SK-N-SH treated with all-trans-retinoic acid at 6 μM for 48 hours (cell line): Measurements from ENCODE around the gene METRNL.

Experiments used
- ATAC-seq: fragments of 200-7000 bp; cut with Tn5 transposase; 3 replicates; pipeline ENCODE4 v1.9.1; 2020; ENCODE audit warnings: mild to moderate bottlenecking, moderate library complexity
- ARNTL ChIP-seq: fragments of 450-650 bp; formaldehyde crosslinking; IDR thresholded peaks from 2 replicates; pipeline ENCODE4 v1.5.0; 2020; ENCODE audit warnings: low read depth, mild to moderate bottlenecking, moderate library complexity, borderline replicate concordance
- BACH2 ChIP-seq: fragments of 250-450 bp; sonication (Bioruptor Pico); IDR thresholded peaks from 2 replicates; pipeline ENCODE4 v1.9.0; 2021; ENCODE audit warnings: mild to moderate bottlenecking, borderline replicate concordance
- CSDC2 ChIP-seq: fragments of 250-450 bp; sonication (Bioruptor Pico); IDR thresholded peaks from 2 replicates; pipeline ENCODE4 v1.5.0; 2020; ENCODE audit warnings: mild to moderate bottlenecking, moderate library complexity
- ESRRG ChIP-seq: fragments of 250-450 bp; sonication (Bioruptor Pico); IDR thresholded peaks from 2 replicates; pipeline ENCODE4 v1.6.1; 2021; ENCODE audit warnings: mild to moderate bottlenecking
- ISL1 ChIP-seq: fragments of 250-450 bp; sonication (Bioruptor Pico); IDR thresholded peaks from 2 replicates; pipeline ENCODE4 v2.1.2; 2022; ENCODE audit warnings: mild to moderate bottlenecking, moderate library complexity
- OSR1 ChIP-seq: fragments of 250-450 bp; sonication (Bioruptor Pico); IDR thresholded peaks from 2 replicates; pipeline ENCODE4 v1.8.0; 2022; ENCODE audit warnings: moderate library complexity, mild to moderate bottlenecking, inconsistent platforms
- POU6F1 ChIP-seq: fragments of 250-450 bp; sonication (Bioruptor Pico); IDR thresholded peaks from 2 replicates; pipeline ENCODE4 v1.8.0; 2021; ENCODE audit warnings: low read depth, mild to moderate bottlenecking, moderate library complexity, borderline replicate concordance
- PPARA ChIP-seq: fragments of 250-450 bp; sonication (Bioruptor Pico); IDR thresholded peaks from 2 replicates; pipeline ENCODE4 v1.5.0; 2020; ENCODE audit warnings: mild to moderate bottlenecking, borderline replicate concordance
- RARB ChIP-seq: fragments of 250-450 bp; sonication (Bioruptor Pico); IDR thresholded peaks from 2 replicates; pipeline ENCODE4 v1.8.0; 2021; ENCODE audit warnings: mild to moderate bottlenecking, moderate library complexity
- SNAI2 ChIP-seq: fragments of 250-450 bp; sonication (Bioruptor Pico); IDR thresholded peaks from 2 replicates; pipeline ENCODE4 v1.5.0; 2020; ENCODE audit warnings: mild to moderate bottlenecking, moderate library complexity
- TCF4 ChIP-seq: fragments of 250-450 bp; sonication (Bioruptor Pico); IDR thresholded peaks from 2 replicates; pipeline ENCODE4 v1.8.0; 2021; ENCODE audit warnings: mild to moderate bottlenecking, moderate library complexity, borderline replicate concordance
- TOX ChIP-seq: fragments of 250-450 bp; sonication (Bioruptor Pico); IDR thresholded peaks from 2 replicates; pipeline ENCODE4 v1.8.0; 2021; ENCODE audit warnings: mild to moderate bottlenecking, moderate library complexity, borderline replicate concordance
- ZC3H10 ChIP-seq: fragments of 250-450 bp; sonication (Bioruptor Pico); IDR thresholded peaks from 2 replicates; pipeline ENCODE4 v1.5.1; 2021; ENCODE audit warnings: mild to moderate bottlenecking, moderate library complexity
- ZFP3 ChIP-seq: fragments of 250-450 bp; sonication (Bioruptor Pico); IDR thresholded peaks from 2 replicates; pipeline ENCODE4 v1.5.0; 2020; ENCODE audit warnings: mild to moderate bottlenecking, moderate library complexity
- ZNF565 ChIP-seq: fragments of 450-650 bp; formaldehyde crosslinking; conservative IDR thresholded peaks from 2 replicates; pipeline ENCODE4 v1.5.0; 2020; ENCODE audit warnings: low read depth, mild to moderate bottlenecking, moderate library complexity
- ZNF70 ChIP-seq: fragments of 450-650 bp; formaldehyde crosslinking; IDR thresholded peaks from 2 replicates; pipeline ENCODE4 v1.5.0; 2020; ENCODE audit warnings: mild to moderate bottlenecking, moderate library complexity
- ZNF8 ChIP-seq: fragments of 450-650 bp; formaldehyde crosslinking; IDR thresholded peaks from 2 replicates; pipeline ENCODE4 v1.5.0; 2020; ENCODE audit warnings: mild to moderate bottlenecking, moderate library complexity
- TF ChIP-seq, protein P1 (sequence below): fragments of 250-450 bp; sonication (Bioruptor Pico); IDR thresholded peaks from 2 replicates; pipeline ENCODE4 v1.5.1; 2020; ENCODE audit warnings: low read depth, mild to moderate bottlenecking, moderate library complexity
- TF ChIP-seq, protein P2 (sequence below): fragments of 250-450 bp; sonication (Bioruptor Pico); IDR thresholded peaks from 2 replicates; pipeline ENCODE4 v1.5.1; 2021; ENCODE audit warnings: mild to moderate bottlenecking, moderate library complexity
- TF ChIP-seq, protein P3 (sequence below): fragments of 250-450 bp; sonication (Bioruptor Pico); IDR thresholded peaks from 2 replicates; pipeline ENCODE4 v1.8.0; 2020; ENCODE audit warnings: mild to moderate bottlenecking, moderate library complexity, borderline replicate concordance
- TF ChIP-seq, protein P4 (sequence below): fragments of 250-450 bp; sonication (Bioruptor Pico); IDR thresholded peaks from 2 replicates; pipeline ENCODE4 v1.5.0; 2020; ENCODE audit warnings: mild to moderate bottlenecking, moderate library complexity

Gene METRNL

DNA sequence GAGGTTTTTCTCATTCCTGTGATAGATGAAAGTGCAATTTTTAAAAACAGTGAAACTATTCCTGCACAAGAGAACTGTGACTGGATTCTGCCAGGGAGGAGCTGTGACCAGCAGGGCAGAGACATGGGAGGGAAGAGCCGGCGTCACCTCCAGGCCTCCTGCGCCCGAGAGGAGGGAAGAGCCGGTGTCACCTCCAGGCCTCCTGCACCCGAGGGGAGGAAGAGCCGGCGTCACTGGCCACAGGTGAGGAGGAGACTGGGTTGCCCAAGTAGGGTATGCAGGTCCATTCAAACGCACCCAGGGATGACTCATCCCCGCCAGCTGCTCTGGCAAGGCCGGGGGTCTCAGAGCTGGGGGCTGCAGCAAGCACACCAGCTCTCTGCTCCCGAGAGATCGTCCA lies 56.7 kb downstream of the METRNL start:
- ATAC-seq: no peak
- TF ChIP-seq BACH2: no peak
- no peak for TF ChIP-seq ZNF70 (CRISPR knock-in tag)
- no peak for TF ChIP-seq ISL1
- TF ChIP-seq TOX (CRISPR knock-in tag): no peak
- no peak for TF ChIP-seq ZNF565 (CRISPR knock-in tag)
- TF ChIP-seq RARB (CRISPR knock-in tag): no peak
- no peak for TF ChIP-seq ESRRG (CRISPR knock-in tag)
- no peak for TF ChIP-seq ZNF8
- TF ChIP-seq SNAI2: no peak
- no peak for TF ChIP-seq POU6F1 (CRISPR knock-in tag)
- TF ChIP-seq, protein P1, sequence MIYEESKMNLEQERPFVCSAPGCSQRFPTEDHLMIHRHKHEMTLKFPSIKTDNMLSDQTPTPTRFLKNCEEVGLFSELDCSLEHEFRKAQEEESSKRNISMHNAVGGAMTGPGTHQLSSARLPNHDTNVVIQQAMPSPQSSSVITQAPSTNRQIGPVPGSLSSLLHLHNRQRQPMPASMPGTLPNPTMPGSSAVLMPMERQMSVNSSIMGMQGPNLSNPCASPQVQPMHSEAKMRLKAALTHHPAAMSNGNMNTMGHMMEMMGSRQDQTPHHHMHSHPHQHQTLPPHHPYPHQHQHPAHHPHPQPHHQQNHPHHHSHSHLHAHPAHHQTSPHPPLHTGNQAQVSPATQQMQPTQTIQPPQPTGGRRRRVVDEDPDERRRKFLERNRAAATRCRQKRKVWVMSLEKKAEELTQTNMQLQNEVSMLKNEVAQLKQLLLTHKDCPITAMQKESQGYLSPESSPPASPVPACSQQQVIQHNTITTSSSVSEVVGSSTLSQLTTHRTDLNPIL: no peak

GRCh38 chr17:83136931-83137330 lies 57.5 kb downstream of the METRNL start:
- ATAC-seq: no peak
- TF ChIP-seq ESRRG (CRISPR knock-in tag) (no peak), ZC3H10 (CRISPR knock-in tag) (no peak), POU6F1 (CRISPR knock-in tag) (no peak), RARB (CRISPR knock-in tag) (no peak), TCF4 (CRISPR knock-in tag) (no peak), TOX (CRISPR knock-in tag) (no peak)
- TF ChIP-seq, protein P1: no peak
- TF ChIP-seq, protein P2, sequence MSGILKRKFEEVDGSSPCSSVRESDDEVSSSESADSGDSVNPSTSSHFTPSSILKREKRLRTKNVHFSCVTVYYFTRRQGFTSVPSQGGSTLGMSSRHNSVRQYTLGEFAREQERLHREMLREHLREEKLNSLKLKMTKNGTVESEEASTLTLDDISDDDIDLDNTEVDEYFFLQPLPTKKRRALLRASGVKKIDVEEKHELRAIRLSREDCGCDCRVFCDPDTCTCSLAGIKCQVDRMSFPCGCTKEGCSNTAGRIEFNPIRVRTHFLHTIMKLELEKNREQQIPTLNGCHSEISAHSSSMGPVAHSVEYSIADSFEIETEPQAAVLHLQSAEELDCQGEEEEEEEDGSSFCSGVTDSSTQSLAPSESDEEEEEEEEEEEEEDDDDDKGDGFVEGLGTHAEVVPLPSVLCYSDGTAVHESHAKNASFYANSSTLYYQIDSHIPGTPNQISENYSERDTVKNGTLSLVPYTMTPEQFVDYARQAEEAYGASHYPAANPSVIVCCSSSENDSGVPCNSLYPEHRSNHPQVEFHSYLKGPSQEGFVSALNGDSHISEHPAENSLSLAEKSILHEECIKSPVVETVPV (CRISPR knock-in tag): no peak
- TF ChIP-seq, all 23 proteins: peak for 0

- no peak for TF ChIP-seq ZFP3
- no peak for TF ChIP-seq POU6F1 (CRISPR knock-in tag)
- TF ChIP-seq ESRRG (CRISPR knock-in tag): no peak
- no peak for TF ChIP-seq ZC3H10 (CRISPR knock-in tag)
- TF ChIP-seq PPARA (CRISPR knock-in tag): no peak
- TF ChIP-seq, protein P3, sequence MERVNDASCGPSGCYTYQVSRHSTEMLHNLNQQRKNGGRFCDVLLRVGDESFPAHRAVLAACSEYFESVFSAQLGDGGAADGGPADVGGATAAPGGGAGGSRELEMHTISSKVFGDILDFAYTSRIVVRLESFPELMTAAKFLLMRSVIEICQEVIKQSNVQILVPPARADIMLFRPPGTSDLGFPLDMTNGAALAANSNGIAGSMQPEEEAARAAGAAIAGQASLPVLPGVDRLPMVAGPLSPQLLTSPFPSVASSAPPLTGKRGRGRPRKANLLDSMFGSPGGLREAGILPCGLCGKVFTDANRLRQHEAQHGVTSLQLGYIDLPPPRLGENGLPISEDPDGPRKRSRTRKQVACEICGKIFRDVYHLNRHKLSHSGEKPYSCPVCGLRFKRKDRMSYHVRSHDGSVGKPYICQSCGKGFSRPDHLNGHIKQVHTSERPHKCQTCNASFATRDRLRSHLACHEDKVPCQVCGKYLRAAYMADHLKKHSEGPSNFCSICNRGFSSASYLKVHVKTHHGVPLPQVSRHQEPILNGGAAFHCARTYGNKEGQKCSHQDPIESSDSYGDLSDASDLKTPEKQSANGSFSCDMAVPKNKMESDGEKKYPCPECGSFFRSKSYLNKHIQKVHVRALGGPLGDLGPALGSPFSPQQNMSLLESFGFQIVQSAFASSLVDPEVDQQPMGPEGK (CRISPR knock-in tag): no peak
- no peak for TF ChIP-seq BACH2
- no peak for TF ChIP-seq RARB (CRISPR knock-in tag)
- no peak for TF ChIP-seq ISL1
- TF ChIP-seq, protein P2 (CRISPR knock-in tag): no peak
- no peak for TF ChIP-seq ZNF8
- TF ChIP-seq ARNTL (CRISPR knock-in tag): no peak
- TF ChIP-seq CSDC2: no peak
- no peak for TF ChIP-seq ZNF565 (CRISPR knock-in tag)
- no peak for TF ChIP-seq SNAI2
- TF ChIP-seq, protein P4, sequence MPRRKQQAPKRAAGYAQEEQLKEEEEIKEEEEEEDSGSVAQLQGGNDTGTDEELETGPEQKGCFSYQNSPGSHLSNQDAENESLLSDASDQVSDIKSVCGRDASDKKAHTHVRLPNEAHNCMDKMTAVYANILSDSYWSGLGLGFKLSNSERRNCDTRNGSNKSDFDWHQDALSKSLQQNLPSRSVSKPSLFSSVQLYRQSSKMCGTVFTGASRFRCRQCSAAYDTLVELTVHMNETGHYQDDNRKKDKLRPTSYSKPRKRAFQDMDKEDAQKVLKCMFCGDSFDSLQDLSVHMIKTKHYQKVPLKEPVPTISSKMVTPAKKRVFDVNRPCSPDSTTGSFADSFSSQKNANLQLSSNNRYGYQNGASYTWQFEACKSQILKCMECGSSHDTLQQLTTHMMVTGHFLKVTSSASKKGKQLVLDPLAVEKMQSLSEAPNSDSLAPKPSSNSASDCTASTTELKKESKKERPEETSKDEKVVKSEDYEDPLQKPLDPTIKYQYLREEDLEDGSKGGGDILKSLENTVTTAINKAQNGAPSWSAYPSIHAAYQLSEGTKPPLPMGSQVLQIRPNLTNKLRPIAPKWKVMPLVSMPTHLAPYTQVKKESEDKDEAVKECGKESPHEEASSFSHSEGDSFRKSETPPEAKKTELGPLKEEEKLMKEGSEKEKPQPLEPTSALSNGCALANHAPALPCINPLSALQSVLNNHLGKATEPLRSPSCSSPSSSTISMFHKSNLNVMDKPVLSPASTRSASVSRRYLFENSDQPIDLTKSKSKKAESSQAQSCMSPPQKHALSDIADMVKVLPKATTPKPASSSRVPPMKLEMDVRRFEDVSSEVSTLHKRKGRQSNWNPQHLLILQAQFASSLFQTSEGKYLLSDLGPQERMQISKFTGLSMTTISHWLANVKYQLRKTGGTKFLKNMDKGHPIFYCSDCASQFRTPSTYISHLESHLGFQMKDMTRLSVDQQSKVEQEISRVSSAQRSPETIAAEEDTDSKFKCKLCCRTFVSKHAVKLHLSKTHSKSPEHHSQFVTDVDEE (CRISPR knock-in tag): no peak
- TF ChIP-seq TCF4 (CRISPR knock-in tag): no peak
- no peak for TF ChIP-seq OSR1
- no peak for ATAC-seq
Measured at GRCh38 chr17:83137523-83137922, 58.1 kb downstream of the METRNL start.
